Glutamatergic neuron (in vitro differentiated cells): ENCODE measurements around the gene TTBK1. TPM values are rescaled to one million over a fixed set of nuclear protein-coding genes. Genes with fewer than 3 reads are reported as not detected.

Experiments used
- DNase-seq: peaks from one replicate; pipeline ENCODE4 v3.0.0; 2022
- H3K27ac Mint-ChIP-seq: one replicate; pipeline ENCODE4 v1.8.0; 2020; ENCODE audit warnings: mild to moderate bottlenecking, mixed read lengths, inconsistent platforms; ENCODE audit not compliant: unreplicated experiment
- H3K27me3 Mint-ChIP-seq: one replicate; pipeline ENCODE4 v1.8.0; 2020; ENCODE audit warnings: mild to moderate bottlenecking, moderate library complexity, mixed read lengths, inconsistent platforms; ENCODE audit not compliant: unreplicated experiment
- H3K36me3 Mint-ChIP-seq: one replicate; pipeline ENCODE4 v1.8.0; 2020; ENCODE audit warnings: mild to moderate bottlenecking, mixed read lengths, inconsistent platforms; ENCODE audit not compliant: unreplicated experiment
- H3K4me1 Mint-ChIP-seq: one replicate; pipeline ENCODE4 v1.8.0; 2020; ENCODE audit warnings: mild to moderate bottlenecking, low read depth, mixed read lengths, inconsistent platforms; ENCODE audit not compliant: unreplicated experiment
- H3K4me3 Mint-ChIP-seq: one replicate; pipeline ENCODE4 v1.8.0; 2020; ENCODE audit warnings: mild to moderate bottlenecking, mixed read lengths, inconsistent platforms; ENCODE audit not compliant: unreplicated experiment
- H3K9me3 Mint-ChIP-seq: one replicate; pipeline ENCODE4 v1.8.0; 2020; ENCODE audit warnings: mild to moderate bottlenecking, moderate library complexity, mixed read lengths, inconsistent platforms; ENCODE audit not compliant: unreplicated experiment
- CTCF ChIP-seq: fragments of 200-600 bp; sonication (generic); IDR thresholded peaks from one replicate; pipeline ENCODE4 v1.5.0; 2021; ENCODE audit not compliant: partially characterized antibody, unreplicated experiment
- total RNA-seq: library from RNA; stranded (reverse); fragmentation: NEBNext Ultra II Directional; extraction: Animal tissue kit (Norgen Biotek cat#: 25700); gene quantifications from one replicate; pipeline ENCODE4 v1.2.1, GENCODE V29; 2021; ENCODE audit not compliant: unreplicated experiment

Gene TTBK1
- total RNA-seq, 1 donor from 2014 or later = 47.3 TPM

GRCh38 chr6:43229803-43230620 lies 13.3 kb upstream of the TTBK1 start:
- Mint-ChIP-seq H3K36me3 (peaks cover 5% of the 10 kb centered on the region), H3K4me3 (peak overlapping the region; percentile 81), H3K27ac (no peak overlapping the region), H3K27me3 (peaks cover 18% of the 10 kb centered on the region), H3K4me1 (no peaks in the 10 kb centered on the region), H3K9me3 (peaks cover 6% of the 10 kb centered on the region)
- DNase-seq = no peak
- TF ChIP-seq CTCF = no peak

- H3K4me1 Mint-ChIP-seq = no peaks in the 10 kb centered on the region
- H3K27ac Mint-ChIP-seq = no peak overlapping the region
- no peak for TF ChIP-seq CTCF
- peaks cover 5% of the 10 kb centered on the region for H3K9me3 Mint-ChIP-seq
- DNase-seq = no peak
- no peak overlapping the region for H3K4me3 Mint-ChIP-seq
- peaks cover 18% of the 10 kb centered on the region for H3K27me3 Mint-ChIP-seq
- peaks cover 5% of the 10 kb centered on the region for H3K36me3 Mint-ChIP-seq
Measured at GRCh38 chr6:43231053-43231452, 12.2 kb upstream of the TTBK1 start.

- H3K9me3 Mint-ChIP-seq = peaks cover 3% of the 10 kb centered on the region
- peaks cover 5% of the 10 kb centered on the region for H3K36me3 Mint-ChIP-seq
- no peaks in the 10 kb centered on the region for H3K4me1 Mint-ChIP-seq
- H3K27ac Mint-ChIP-seq = no peak overlapping the region
- H3K4me3 Mint-ChIP-seq = no peak overlapping the region
- no peak for TF ChIP-seq CTCF
- peaks cover 14% of the 10 kb centered on the region for H3K27me3 Mint-ChIP-seq
- no peak for DNase-seq
Measured at GRCh38 chr6:43231735-43232450, 11.4 kb upstream of the TTBK1 start.

- TF ChIP-seq CTCF = no peak
- DNase-seq = no peak
- Mint-ChIP-seq H3K27ac (no peak overlapping the region), H3K27me3 (peaks cover 15% of the 10 kb centered on the region), H3K9me3 (peaks cover 3% of the 10 kb centered on the region), H3K36me3 (peaks cover 11% of the 10 kb centered on the region), H3K4me3 (no peak overlapping the region), H3K4me1 (no peaks in the 10 kb centered on the region)
Measured at GRCh38 chr6:43235841-43236240, 7.4 kb upstream of the TTBK1 start.

DNA sequence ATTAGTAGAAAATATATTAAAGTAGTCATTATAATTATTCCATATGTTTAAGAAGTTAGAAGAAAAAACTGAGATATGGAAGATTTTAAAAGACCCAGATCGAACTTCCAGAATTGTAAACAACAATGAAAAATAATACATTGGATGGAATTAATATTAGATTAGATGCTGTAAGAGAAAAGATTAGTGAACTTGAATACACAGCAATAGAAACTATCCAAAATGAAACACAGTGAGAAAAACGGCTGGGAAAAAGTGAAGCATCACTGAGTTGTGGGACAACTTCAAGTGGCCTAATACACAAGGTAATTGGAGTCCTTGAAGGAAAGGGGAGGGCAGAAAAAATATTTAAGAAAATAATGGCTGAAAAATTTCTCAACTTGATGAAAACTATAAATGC lies 4.2 kb upstream of the TTBK1 start:
- H3K36me3 Mint-ChIP-seq = peaks cover 5% of the 10 kb centered on the region
- H3K4me1 Mint-ChIP-seq = no peaks in the 10 kb centered on the region
- H3K4me3 Mint-ChIP-seq = no peak overlapping the region
- DNase-seq = no peak
- TF ChIP-seq CTCF = no peak
- H3K27me3 Mint-ChIP-seq = peaks cover 20% of the 10 kb centered on the region
- no peak overlapping the region for H3K27ac Mint-ChIP-seq
- no peaks in the 10 kb centered on the region for H3K9me3 Mint-ChIP-seq
